ENCODE results near the gene CD96.

Gene CD96

GRCh38 chr3:111681661-111682426, 139.8 kb downstream of the CD96 start:
- no peak for DNase-seq

- no peak for DNase-seq
Measured at GRCh38 chr3:111684640-111685039, 142.6 kb downstream of the CD96 start.

GRCh38 chr3:111688190-111688800, 146.3 kb downstream of the CD96 start:
- DNase-seq, result no peak

- no peak for DNase-seq
Measured at GRCh38 chr3:111690242-111690641, 148.2 kb downstream of the CD96 start.

- DNase-seq, result peak; percentile 30
Measured at GRCh38 chr3:111691293-111691909, 149.4 kb downstream of the CD96 start.

GRCh38 chr3:111692593-111693552, 150.9 kb downstream of the CD96 start:
- no peak for DNase-seq

GRCh38 chr3:111694471-111694870, 152.5 kb downstream of the CD96 start:
- no peak for DNase-seq

- no peak for DNase-seq
Measured at GRCh38 chr3:111695636-111696117, 153.7 kb downstream of the CD96 start.

GRCh38 chr3:111700054-111700453, 158.1 kb downstream of the CD96 start:
- no peak for DNase-seq

GRCh38 chr3:111701292-111701906, 159.4 kb downstream of the CD96 start:
- DNase-seq, result no peak

Measured in CD4-positive, alpha-beta T cell treated with Interleukin-12 subunit alpha and Interleukin-12 subunit beta, for 1 hour (primary cell).